Measurements from ENCODE around the gene PLD5. TPM values are rescaled to one million over a fixed set of nuclear protein-coding genes. Genes with fewer than 3 reads are reported as not detected.

The PLD5 gene
- polyA plus RNA-seq, 1 of the 3 experiments (the other 2 are of a cell fraction) = 0.08 TPM

- Histone ChIP-seq H3F3A (replicated peaks; ENCODE audit: insufficient read depth) (no peaks in the 10 kb centered on the region), H3K4me3 (ENCODE audit: low read depth in 2 of 2, low read length in 1 of 2) (no peak overlapping the region), H3K27me3 (ENCODE audit: insufficient read depth) (no peaks in the 10 kb centered on the region), H3K79me2 (ENCODE audit: insufficient read depth) (no peaks in the 10 kb centered on the region), H3K9ac (no peak overlapping the region), H2AFZ (ENCODE audit: low read depth) (no peak overlapping the region), H3K4me2 (no peak overlapping the region), H3K27ac (ENCODE audit: low read depth in 2 of 2, low read length in 1 of 2) (no peak overlapping the region), H3K9me3 (no peaks in the 10 kb centered on the region), H3K4me1 (ENCODE audit: control insufficient read depth in 1 of 2, insufficient read depth in 2 of 2, low read depth in 1 of 2, low read length in 1 of 2) (peaks cover 0 to 10% of the 10 kb centered on the region in 2 experiments; a peak in 1 of 4 replicates), H3K9me2 (no peaks in the 10 kb centered on the region), H3K36me3 (replicated peaks in 1 of 2; ENCODE audit: control insufficient read depth in 1 of 2, insufficient read depth in 2 of 2, low read length in 1 of 2) (peaks cover 0 to under 1% of the 10 kb centered on the region in 2 experiments), H4K20me1 (ENCODE audit: insufficient read depth) (no peaks in the 10 kb centered on the region)
- WGBS (ENCODE audit: low lambda C conversion rate) = 55% methylated on average over 6 of the region's 6 CpGs
- DNase-seq = no peak
- ChIA-PET CTCF (no interaction called here), POLR2A (no interaction called here)
- TF ChIP-seq SIN3A (IDR thresholded peaks at IDR 0.05; ENCODE audit: borderline replicate concordance, low read depth, low read length) (no peak), TAF1 (IDR thresholded peaks at IDR 0.05; ENCODE audit: borderline replicate concordance, low read depth, low read length) (no peak), USF2 (IDR thresholded peaks at IDR 0.05; ENCODE audit: borderline replicate concordance, low read depth, low read length) (no peak), YY1 (IDR thresholded peaks at IDR 0.05; ENCODE audit: low read depth) (no peak)
Observed at GRCh38 chr1:242242983-242243382, 281.5 kb downstream of the PLD5 start.

- Histone ChIP-seq H3K79me2 (ENCODE audit: insufficient read depth) (no peaks in the 10 kb centered on the region), H3K27ac (ENCODE audit: low read depth in 2 of 2, low read length in 1 of 2) (no peak overlapping the region), H3K27me3 (ENCODE audit: insufficient read depth) (no peaks in the 10 kb centered on the region), H3K9me3 (no peaks in the 10 kb centered on the region), H3K9me2 (no peaks in the 10 kb centered on the region), H3F3A (replicated peaks; ENCODE audit: insufficient read depth) (no peaks in the 10 kb centered on the region), H4K20me1 (ENCODE audit: insufficient read depth) (no peaks in the 10 kb centered on the region), H3K4me2 (no peak overlapping the region), H3K36me3 (replicated peaks in 1 of 2; ENCODE audit: control insufficient read depth in 1 of 2, insufficient read depth in 2 of 2, low read length in 1 of 2) (peaks cover 0 to 3% of the 10 kb centered on the region in 2 experiments), H3K4me1 (ENCODE audit: control insufficient read depth in 1 of 2, insufficient read depth in 2 of 2, low read depth in 1 of 2, low read length in 1 of 2) (peaks cover 0 to 10% of the 10 kb centered on the region in 2 experiments; a peak in 1 of 4 replicates), H3K4me3 (ENCODE audit: low read depth in 2 of 2, low read length in 1 of 2) (no peak overlapping the region), H3K9ac (no peak overlapping the region), H2AFZ (ENCODE audit: low read depth) (no peak overlapping the region)
- ChIA-PET CTCF (no interaction called here), POLR2A (no interaction called here)
- WGBS (ENCODE audit: low lambda C conversion rate) = 63% methylated on average over 6 of the region's 6 CpGs
- no peak for DNase-seq
- TF ChIP-seq FOXM1 (IDR thresholded peaks at IDR 0.05; ENCODE audit: low read depth) = no peak
Observed at GRCh38 chr1:242241936-242242335, 282.6 kb downstream of the PLD5 start.

- no peak for DNase-seq
- ChIA-PET CTCF (no interaction called here), POLR2A (no interaction called here)
- H3K27ac ChIP-seq (ENCODE audit: low read depth in 2 of 2, low read length in 1 of 2) = no peak overlapping the region; a peak in 1 of 4 replicates
- no peaks in the 10 kb centered on the region for H3F3A ChIP-seq (replicated peaks; ENCODE audit: insufficient read depth)
- no peak overlapping the region for H2AFZ ChIP-seq (ENCODE audit: low read depth)
- H3K79me2 ChIP-seq (ENCODE audit: insufficient read depth) = no peaks in the 10 kb centered on the region
- no peak overlapping the region for H3K4me3 ChIP-seq (ENCODE audit: low read depth in 2 of 2, low read length in 1 of 2)
- H3K4me1 ChIP-seq (ENCODE audit: control insufficient read depth in 1 of 2, insufficient read depth in 2 of 2, low read depth in 1 of 2, low read length in 1 of 2) = peaks cover 0 to 10% of the 10 kb centered on the region in 2 experiments; a peak in 1 of 4 replicates
- TF ChIP-seq NFIC (IDR thresholded peaks at IDR 0.05; ENCODE audit: borderline replicate concordance) (no peak), RFX5 (IDR thresholded peaks at IDR 0.05; ENCODE audit: low read length) (no peak), FOSL2 (IDR thresholded peaks at IDR 0.05; ENCODE audit: borderline replicate concordance, low read depth) (no peak), CTCF (IDR thresholded peaks at IDR 0.05) (no peak)
- H3K9me2 ChIP-seq = no peaks in the 10 kb centered on the region
- H3K9ac ChIP-seq = no peak overlapping the region
- no peaks in the 10 kb centered on the region for H3K27me3 ChIP-seq (ENCODE audit: insufficient read depth)
- no peaks in the 10 kb centered on the region for H4K20me1 ChIP-seq (ENCODE audit: insufficient read depth)
- H3K9me3 ChIP-seq = no peaks in the 10 kb centered on the region
- H3K4me2 ChIP-seq = no peak overlapping the region
- WGBS (ENCODE audit: low lambda C conversion rate) = 41% methylated on average over 6 of the region's 6 CpGs
- H3K36me3 ChIP-seq (replicated peaks in 1 of 2; ENCODE audit: control insufficient read depth in 1 of 2, insufficient read depth in 2 of 2, low read length in 1 of 2) = peaks cover 0 to 3% of the 10 kb centered on the region in 2 experiments
Observed at GRCh38 chr1:242240691-242241090, 283.8 kb downstream of the PLD5 start.
